ENCODE results near the gene OTUD3.
"Not testable (repeated sequence)": the region's sequence is repeated elsewhere in the genome, so short reads cannot be mapped to it uniquely, and the experiment has no call there.

Gene OTUD3, protein sequence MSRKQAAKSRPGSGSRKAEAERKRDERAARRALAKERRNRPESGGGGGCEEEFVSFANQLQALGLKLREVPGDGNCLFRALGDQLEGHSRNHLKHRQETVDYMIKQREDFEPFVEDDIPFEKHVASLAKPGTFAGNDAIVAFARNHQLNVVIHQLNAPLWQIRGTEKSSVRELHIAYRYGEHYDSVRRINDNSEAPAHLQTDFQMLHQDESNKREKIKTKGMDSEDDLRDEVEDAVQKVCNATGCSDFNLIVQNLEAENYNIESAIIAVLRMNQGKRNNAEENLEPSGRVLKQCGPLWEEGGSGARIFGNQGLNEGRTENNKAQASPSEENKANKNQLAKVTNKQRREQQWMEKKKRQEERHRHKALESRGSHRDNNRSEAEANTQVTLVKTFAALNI

DNA sequence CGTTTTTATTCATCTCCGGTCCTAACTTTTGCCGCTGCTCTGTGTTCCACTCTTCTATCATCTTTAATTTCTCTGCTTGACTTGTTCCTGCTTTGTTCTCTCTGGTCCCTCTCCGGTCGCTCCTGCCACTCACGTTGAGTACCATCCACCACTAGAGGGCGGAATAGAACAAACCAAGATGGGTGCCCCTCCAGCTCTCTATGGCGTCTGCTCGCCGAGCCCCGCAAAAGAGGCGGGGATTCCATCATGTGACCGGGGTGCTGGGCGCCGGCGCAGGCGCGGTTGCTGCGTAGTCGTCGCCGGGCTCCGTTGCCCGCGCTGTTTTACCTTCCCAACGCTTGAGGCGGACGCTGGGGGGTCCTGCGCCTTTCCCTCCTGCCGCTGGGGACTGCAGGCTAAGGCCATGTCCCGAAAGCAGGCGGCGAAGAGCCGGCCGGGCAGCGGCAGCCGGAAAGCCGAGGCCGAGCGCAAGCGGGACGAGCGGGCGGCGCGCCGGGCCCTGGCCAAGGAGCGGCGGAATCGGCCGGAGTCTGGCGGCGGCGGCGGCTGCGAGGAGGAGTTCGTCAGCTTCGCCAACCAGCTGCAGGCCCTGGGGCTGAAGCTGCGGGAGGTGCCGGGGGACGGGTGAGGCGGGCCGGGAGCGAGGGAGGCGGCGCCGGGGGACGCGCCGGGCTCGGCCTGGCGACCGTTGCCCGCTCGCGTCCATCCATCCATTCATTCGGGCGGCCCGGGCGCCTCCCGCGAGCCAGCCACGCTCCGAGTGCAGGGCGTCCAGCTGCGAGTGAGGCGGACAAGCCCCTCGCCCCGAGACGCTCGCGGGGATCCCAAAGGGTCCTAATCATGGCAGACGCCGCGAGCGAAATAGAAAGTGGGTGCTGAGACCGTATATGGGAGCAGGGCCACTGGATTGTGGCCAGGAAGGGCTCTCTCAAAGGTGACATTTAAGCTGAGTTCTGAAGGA is at the start of gene OTUD3:
Gene OTUD3 (plus strand): TSS at position 285 of the 961 bp plus-strand sequence. CDS start 119 bp downstream, at position 404.
- DNase-seq = peak; percentile 94

- DNase-seq = no peak
Measured at GRCh38 chr1:19835578-19835977, 46.6 kb upstream of the OTUD3 start.

DNA sequence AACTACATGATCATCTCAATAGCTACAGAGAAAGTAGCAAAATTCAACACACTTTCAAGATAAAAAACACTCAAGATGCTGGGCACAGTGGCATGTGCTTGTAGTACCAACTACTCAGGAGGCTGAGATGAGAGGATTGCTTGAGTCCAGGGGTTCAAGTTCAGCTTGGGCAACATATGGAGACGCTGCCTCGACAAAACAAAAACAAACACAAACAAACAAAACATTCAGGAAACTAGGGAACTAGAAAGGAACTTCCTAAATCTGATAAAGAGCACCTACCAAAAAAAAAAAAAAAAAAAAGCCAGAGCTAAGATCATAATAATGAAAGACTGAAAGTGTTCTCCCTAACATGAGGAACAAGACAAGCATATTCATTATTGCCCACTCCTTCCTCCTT is 44.3 kb upstream of the OTUD3 start:
- DNase-seq = no peak

- no peak for DNase-seq
Measured at GRCh38 chr1:19840228-19840627, 42.0 kb upstream of the OTUD3 start.

DNA sequence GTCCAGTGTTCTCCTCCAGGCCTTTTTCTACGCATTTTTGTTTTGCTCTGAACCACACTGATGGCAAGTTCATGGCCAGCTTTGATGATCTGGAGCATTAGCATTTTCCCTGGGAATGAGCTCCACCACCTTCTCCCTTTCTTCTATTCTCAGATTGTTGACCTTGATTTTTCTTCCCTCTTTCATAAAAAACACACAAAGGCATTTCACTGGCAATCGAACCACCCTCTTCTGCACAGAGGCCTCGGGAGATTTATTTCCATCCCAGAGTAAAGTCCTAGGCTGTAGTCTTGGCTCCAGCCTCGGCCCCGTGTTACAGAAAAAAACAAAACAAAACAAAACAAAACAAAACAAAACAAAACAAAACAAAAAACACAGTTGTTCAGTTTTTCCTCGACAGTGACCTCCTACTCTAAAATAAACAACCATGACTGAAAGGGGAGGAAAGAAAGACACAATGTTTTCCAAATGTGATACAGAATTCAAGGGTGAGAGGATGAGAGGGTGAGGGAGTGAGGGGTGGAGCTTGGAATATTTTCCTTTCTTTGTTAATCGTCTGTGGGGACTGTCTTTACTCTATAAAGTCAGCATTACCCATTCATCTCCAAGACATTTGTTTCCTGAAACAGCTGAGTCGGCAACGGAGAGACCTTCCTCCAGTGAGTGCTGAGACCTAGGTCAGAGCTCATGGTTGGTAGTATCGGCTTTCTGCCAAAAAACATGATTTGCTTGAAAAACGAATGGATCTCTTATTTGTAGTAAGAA is 37.3 kb upstream of the OTUD3 start:
- no peak for DNase-seq

GRCh38 chr1:19845555-19845954 is 36.6 kb upstream of the OTUD3 start:
- DNase-seq = no peak

- DNase-seq = no peak
Measured at GRCh38 chr1:19846338-19846737, 35.9 kb upstream of the OTUD3 start.

GRCh38 chr1:19847334-19847733 is 34.9 kb upstream of the OTUD3 start:
- not testable (repeated sequence) for DNase-seq

DNA sequence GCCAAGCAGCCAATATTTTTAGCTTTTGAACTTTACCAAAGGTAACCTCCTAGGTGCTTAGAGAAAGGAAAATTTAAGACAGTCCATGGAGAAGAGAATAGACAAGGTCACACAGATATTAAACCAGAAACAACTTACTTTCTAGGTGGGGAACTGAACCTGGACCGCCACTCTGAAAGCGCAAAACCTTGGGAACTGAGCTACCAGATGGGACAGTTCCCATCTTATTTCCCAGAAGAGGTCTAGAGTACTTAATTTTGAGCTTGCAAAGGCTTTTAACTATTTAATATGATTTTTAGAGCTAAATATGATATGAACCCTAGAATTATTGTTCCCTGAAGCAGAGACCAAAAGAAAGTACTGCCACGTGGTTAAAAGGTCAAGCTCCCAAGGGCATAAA is 32.9 kb upstream of the OTUD3 start:
- not testable (repeated sequence) for DNase-seq

- DNase-seq = no peak
Measured at GRCh38 chr1:19850214-19850613, 32.0 kb upstream of the OTUD3 start.

DNA sequence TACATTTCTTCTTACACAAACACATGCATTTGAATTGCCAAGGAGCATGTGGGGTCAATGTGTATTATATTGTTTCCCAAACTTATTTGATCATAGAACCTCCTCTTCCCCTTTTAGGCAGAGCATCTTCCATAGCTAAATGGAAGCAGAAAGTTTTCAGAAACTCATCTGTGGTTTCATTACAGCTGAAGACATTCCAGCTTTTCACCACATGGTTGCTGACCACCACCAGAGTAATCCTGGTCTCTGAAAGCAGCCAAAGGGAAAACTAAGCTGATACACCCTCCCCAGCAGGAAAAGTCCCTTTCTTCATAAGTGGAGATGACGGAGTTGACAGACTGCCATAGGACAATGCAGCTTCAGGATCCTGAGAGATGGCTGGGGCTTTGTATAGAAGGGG is 30.2 kb upstream of the OTUD3 start:
- DNase-seq = no peak

DNA sequence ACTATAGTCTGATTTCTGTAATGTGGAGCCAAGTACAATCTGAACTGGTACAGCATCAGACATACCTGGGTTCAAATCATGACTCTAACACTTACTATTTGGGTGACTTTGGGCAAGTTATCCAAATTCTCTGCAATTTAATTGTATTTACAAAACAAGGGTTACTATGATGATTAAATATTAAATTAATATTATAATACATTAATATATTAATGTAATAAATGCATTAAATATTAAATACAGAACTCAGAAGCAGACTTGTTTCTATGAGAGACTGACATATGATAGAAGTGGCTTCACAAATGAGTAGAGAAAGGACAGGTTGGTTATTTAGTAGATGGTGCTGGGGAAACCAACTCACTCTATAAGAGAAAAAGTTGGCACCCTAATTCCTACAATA is 27.3 kb upstream of the OTUD3 start:
- no peak for DNase-seq

- DNase-seq = no peak
Measured at GRCh38 chr1:19858893-19859292, 23.3 kb upstream of the OTUD3 start.

- DNase-seq = no peak
Measured at GRCh38 chr1:19859876-19860275, 22.3 kb upstream of the OTUD3 start.

- DNase-seq = no peak
Measured at GRCh38 chr1:19860418-19860817, 21.8 kb upstream of the OTUD3 start.

- DNase-seq = no peak
Measured at GRCh38 chr1:19861034-19861433, 21.2 kb upstream of the OTUD3 start.

- no peak for DNase-seq
Measured at GRCh38 chr1:19861842-19862530, 20.2 kb upstream of the OTUD3 start.

DNA sequence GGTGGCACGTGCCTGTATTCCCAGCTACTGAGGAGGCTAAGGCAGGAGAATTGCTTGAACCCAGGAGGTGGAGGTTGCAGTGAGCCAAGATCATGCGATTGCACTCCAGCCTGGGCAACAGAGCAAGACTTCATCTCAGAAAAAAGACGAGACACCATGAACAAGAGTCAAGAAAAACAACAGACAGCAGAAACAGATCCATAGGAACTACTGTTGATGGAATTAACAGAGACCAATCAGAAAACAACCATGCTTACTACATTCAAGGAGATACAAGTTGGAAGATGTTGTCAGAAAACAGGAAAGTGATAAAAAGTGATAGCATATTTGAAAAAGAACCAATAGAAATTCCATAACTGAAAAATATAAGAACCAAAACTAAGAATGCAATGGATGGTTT is 19.3 kb upstream of the OTUD3 start:
- DNase-seq = no peak

DNA sequence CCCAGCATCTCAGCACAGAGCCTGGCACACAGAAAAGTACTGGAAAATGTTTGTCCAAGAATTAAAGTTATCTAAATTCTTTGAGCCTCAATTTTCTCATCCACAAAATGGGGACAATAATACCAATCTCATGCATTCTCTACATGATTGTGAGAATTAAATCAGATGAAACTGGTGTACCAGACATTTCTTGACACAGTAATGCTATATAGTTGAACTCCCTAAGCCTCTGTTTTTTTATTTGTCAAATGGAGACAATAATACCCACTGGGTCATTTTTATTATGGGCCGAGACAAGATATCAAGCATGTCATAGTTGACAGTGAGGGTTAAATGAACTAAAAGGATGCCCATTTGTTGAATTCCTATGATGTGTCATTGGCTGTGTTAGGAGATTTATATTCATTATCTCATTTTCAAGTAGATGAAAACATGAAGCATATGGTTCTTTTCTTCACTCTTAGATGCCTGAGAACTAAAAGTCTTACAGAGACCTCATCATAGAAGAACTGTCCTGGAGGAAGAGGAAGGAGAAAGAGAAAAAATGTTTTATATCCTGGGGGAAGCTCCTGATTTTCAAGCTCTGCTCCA is 17.5 kb upstream of the OTUD3 start:
- DNase-seq = no peak

GRCh38 chr1:19866029-19866428 is 16.2 kb upstream of the OTUD3 start:
- DNase-seq = no peak

GRCh38 chr1:19866758-19867157 is 15.4 kb upstream of the OTUD3 start:
- DNase-seq = no peak

GRCh38 chr1:19868575-19868974 is 13.6 kb upstream of the OTUD3 start:
- not testable (repeated sequence) for DNase-seq
